Right renal pelvis (tissue), 4 donors: ENCODE measurements around the gene HSPB8. TPM values are rescaled to one million over a fixed set of nuclear protein-coding genes. Genes with fewer than 3 reads are reported as not detected.
"Not testable (repeated sequence)": the region's sequence is repeated elsewhere in the genome, so short reads cannot be mapped to it uniquely, and the experiment has no call there.

ENCODE experiments used
- DNase-seq, 4 donors: peaks; one replicate each; pipeline ENCODE4 v3.0.0-alpha.2; 2013; ENCODE audit warnings: low read depth in 4 of 4, low spot score in 3 of 4, missing footprints in 1 of 4
- polyA plus RNA-seq, 4 donors: library from polyadenylated mRNA; unstranded; fragments of 120-200 nt; gene quantifications; one replicate each; pipeline ENCODE4 v1.2.1, GENCODE V29; 2013; ENCODE audit not compliant: insufficient read length in 4 of 4

HSPB8 gene
- polyA plus RNA-seq, 4 donors = 7.1 to 8.3 (median 7.6) TPM

GRCh38 chr12:119204131-119204530, 25.4 kb downstream of the HSPB8 start:
- DNase-seq = peak in 3 of 4 donors; percentile 32 to 46 (median 32)

- DNase-seq = no peak
Measured at GRCh38 chr12:119204671-119205285, 26.0 kb downstream of the HSPB8 start.

- no peak for DNase-seq
Measured at GRCh38 chr12:119206348-119207062, 27.8 kb downstream of the HSPB8 start.

DNA sequence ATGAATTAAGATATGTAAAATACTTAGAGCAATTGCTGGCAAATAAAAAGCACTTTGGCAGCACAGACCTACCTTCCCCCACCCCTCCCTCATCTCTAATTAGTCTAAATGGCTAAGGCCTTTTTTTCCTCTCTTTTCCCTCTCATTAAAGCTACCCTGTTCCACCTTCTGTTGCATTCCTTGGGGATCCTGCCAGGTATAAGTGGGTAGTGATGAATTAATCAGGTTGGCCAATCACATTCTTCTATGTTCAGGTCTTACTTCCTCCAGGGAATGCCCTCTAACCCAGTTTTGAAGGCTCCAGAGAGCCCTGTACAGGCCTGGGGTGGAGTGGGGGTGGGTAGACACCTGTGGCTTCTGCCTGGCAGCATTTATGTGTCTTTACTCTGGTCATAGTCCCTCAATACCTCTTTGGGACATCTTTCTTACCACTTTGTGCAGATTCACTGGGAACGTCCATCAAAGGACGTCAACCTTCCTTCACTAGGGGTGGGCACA, 28.4 kb downstream of the HSPB8 start:
- DNase-seq = no peak

GRCh38 chr12:119208626-119209061, 29.9 kb downstream of the HSPB8 start:
- no peak for DNase-seq

- DNase-seq = no peak
Measured at GRCh38 chr12:119211884-119212283, 33.2 kb downstream of the HSPB8 start.

DNA sequence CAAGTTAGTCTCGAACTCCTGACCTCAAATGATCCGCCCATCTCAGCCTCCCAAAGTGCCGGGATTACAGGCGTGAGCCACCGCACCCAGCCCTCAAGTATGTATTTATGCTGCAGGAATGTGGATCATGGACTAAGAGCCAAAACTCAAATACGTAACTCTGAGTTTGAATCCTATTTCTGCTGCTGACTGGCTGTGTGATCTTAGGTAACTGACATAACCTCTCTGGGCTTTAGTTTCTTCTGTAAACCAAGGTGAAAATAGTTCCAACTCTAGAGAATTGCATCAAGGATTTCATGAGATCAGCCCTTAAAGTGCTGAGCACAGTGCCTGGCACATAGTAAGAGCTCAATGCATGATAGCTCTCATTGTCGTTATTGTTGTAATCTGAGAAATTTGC, 37.4 kb downstream of the HSPB8 start:
- DNase-seq = no peak

DNA sequence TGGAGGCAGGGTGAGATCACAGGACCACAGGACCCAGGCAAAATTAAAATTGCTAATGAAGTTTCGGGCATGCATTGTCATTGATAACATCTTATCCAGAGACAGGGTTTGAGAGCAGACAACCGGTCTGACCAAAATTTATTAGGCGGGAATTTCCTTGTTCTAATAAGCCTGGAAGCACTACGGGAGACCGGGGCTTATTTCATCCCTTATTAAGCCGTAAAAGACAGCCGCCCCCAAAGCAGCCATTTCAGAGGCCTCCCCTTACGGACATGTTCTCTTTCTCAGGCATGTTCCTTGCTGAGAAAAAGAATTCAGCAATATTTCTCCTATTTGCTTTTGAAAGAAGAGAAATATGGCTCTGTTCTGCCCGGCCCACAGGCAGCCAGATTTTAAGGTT, 40.1 kb downstream of the HSPB8 start:
- not testable (repeated sequence) for DNase-seq

GRCh38 chr12:119222222-119222951, 43.7 kb downstream of the HSPB8 start:
- no peak for DNase-seq

GRCh38 chr12:119225454-119225853, 46.7 kb downstream of the HSPB8 start:
- DNase-seq = no peak

GRCh38 chr12:119227292-119227691, 48.6 kb downstream of the HSPB8 start:
- no peak for DNase-seq

DNA sequence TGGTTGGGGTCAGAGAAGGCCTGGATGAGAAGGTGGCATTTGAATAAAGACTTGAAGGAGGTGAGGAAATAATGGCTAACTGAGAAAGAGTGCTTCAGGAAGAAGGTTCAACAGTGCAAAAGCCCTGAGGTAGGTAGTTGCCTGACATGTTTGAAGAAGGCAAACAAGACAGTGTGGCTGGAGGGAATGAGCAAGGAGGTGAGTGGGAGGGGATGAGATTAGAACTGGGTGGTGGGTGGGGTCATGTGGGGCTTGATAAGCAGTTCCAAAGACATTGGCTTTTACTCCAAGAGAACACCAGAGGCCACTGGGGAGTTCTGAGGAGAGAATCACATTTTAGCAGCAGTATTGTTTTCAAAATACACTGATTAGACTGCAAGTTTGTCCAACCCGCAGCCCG, 50.5 kb downstream of the HSPB8 start:
- DNase-seq = no peak

GRCh38 chr12:119229837-119230236, 51.1 kb downstream of the HSPB8 start:
- no peak for DNase-seq

DNA sequence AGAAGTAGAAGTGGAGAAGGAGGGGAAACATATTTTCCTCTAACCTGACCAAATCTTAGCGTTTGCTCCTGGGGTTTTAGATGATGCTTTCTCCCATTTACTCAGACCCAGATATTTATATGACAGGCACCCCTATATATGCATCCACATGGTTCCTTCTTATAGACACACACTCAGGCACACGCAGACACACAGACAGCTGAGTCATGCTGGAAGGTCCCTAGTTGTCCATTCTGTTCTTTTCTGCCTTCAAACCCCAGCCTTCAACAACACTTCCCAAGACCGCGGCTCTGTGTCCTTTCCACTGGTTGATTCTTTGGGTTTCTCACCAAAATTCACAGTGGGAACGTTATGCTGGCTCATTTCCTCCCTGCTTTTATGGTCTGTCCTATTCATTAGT, 52.1 kb downstream of the HSPB8 start:
- no peak for DNase-seq

- DNase-seq = no peak
Measured at GRCh38 chr12:119231774-119232173, 53.0 kb downstream of the HSPB8 start.

GRCh38 chr12:119235197-119235751, 56.5 kb downstream of the HSPB8 start:
- no peak for DNase-seq

DNA sequence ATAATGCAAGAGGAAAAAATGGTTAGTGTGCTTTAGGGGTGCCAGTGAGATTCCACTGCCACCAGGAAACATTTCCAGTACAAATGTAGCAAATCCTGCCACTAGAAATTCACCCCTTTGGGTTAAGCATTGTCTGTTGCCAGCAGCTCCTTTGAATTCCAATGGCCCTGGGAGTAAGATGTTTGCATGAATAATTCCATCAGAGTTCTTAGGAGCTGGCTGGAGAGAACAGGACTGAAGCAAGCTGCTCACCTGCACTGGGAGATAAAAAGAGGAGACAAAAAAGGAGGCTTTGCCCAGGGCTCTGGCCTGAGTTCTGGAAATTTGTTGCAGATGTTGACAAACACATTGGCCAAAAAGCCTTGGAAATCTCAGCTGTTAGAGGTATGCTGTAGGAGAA, 57.6 kb downstream of the HSPB8 start:
- DNase-seq = no peak

DNA sequence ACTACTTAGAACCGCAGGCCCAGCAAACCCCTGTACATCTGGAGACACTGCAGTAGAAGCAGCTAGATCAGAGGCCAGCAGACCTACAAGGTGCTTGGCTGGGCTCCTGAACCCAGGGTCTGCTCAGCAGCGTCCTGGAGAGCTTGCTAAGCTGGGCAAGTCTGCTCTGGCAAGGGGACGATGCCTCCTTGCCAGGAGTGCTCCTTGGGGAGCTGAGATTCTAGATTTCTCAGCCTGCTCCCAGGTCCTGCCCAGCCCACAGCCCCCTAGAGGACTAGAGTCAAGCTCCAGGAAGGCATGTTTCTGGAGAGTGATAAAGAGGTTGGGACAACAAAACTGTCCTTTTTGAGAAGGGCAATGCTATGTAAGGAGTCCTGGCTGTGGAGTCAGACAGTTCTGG, 60.3 kb downstream of the HSPB8 start:
- no peak for DNase-seq

- DNase-seq = no peak
Measured at GRCh38 chr12:119241049-119241448, 62.3 kb downstream of the HSPB8 start.

DNA sequence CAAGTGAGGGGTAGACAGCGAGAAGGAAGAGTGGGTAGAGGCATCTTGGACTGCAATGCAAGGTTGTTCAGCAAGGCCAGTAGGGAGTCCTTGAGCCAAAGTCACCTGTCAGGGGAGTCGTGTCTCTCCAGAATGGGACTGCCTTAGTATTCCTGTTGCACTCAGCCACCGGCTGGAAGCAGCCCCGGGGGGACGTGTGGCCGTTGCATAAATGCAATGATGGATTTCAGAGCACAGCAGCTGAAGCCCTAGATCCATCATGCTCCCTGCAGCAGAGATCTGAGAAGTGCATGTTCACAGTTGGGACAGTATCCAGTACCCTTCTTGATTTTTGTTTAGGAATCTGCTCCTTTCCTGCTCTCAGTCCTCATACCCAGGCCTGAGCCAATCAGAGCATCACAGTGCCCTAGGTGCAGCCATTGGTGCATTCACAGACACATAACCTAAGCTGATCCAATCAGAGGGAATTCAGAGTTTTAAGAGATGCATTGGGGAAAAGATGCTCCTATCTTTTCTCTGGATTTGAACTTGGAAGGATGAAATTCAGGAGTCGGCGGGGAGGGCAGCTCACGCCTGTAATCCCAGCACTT, 62.9 kb downstream of the HSPB8 start:
- DNase-seq = no peak
